GM21529 (cell line): ENCODE data around the gene MRPL32.

ENCODE experiments used
- ATAC-seq: cut with Tn5 transposase; IDR thresholded peaks from one replicate; pipeline ENCODE4 v1.9.1; 2021; ENCODE audit not compliant: unreplicated experiment

The MRPL32 gene

GRCh38 chr7:42925630-42926029 is 6.5 kb upstream of the MRPL32 start:
- ATAC-seq: no peak

DNA sequence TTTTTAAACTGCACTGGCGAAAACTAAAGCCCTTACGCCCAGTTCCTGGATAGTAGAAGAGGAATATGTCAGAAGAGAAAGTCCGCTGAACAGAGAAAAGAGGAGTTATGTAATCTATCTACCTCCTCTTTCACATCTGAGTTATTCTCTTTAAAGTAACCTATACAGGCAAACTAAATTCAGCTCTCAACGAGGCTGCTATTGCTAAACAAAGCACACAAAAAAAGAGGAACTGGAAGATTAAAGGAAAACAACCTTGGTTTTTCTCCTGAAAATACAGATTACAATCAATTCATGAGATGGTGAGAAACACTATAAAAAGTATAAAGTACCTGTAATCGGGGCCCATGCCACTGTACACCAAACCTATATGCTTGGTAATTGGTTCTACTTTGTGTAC is 6.0 kb upstream of the MRPL32 start:
- ATAC-seq: no peak

DNA sequence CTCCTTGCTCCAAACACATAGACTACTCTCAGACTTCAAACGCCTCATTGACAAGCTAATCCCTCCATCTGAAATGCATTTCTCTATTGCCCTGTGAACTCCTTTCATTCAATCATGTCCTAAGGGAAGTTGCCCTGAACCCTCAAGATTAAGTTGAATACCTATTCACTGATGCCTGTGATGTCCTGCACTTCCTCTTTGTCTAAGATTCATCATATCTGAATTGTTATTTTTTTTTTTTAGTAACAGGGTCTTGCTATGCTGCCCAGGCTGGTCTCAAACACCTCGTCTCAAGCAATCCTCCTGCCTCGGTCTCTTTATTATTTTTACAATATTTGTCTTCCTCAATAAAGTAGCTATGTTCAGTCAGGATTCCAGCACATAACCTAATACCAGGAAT is 3.4 kb upstream of the MRPL32 start:
- no peak for ATAC-seq

GRCh38 chr7:42929449-42929848 is 2.7 kb upstream of the MRPL32 start:
- no peak for ATAC-seq

DNA sequence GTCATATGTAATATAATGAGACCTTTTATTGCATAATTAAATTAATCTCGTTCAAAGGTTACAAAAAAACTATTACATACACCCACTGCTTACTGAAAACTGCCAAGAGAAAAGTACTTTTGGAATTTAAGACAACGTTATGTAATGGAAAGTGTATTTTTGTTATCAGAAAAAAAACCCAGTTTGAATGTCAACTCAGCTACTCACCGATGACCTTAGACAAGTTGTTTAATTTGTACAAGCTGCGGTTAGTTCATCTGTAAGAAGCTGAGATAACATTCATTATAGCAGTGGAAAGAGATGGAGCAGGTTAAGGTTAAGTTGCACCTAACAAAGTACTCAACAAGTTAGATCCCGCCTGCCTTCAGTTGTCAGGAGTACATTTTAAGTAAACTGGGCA is 1.3 kb upstream of the MRPL32 start:
- no peak for ATAC-seq

GRCh38 chr7:42931447-42931833 is 736 bp upstream of the MRPL32 start:
- no peak for ATAC-seq

DNA sequence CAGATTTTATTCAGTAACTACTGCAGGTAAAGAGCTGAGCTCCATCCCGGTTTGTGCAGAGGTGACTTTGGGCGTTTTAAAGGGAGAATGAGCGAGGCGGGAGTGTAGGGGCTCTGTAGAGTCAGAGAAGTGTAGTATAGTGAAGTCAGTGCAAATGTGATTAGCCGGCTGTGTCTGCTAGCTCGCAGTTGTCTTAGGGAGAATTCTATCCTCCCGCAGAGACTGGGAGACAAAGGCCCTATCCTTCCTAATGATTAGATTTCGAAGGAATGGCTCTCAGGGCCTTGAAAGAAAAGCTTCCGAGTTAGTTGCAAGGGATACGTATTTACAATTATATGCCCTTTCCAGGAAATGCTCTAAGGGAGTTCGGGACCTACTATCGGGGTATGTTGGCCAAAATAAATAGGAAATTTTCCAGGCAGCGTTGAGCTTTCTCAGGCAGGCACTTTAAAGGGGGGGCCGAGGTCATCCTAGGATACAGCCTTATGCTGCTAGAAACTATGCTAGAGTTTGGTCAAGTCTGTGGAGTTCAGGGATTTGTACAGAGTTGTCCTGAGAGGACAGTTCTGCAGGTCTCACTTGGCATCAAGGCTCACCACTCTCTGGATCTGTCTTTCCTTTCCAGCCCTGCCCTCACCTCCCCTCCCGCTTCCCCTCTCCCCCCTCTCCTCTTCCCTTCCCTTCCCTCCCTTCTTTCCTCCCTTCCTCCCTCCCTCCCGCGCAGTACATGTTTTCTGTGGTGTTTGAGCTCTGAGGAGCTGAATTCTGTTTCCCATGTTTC is 825 bp downstream of the MRPL32 start:
- ATAC-seq: peak; percentile 16

- ATAC-seq: no peak
Measured at GRCh38 chr7:42934291-42934690, 2.1 kb downstream of the MRPL32 start.

- no peak for ATAC-seq
Measured at GRCh38 chr7:42935861-42936260, 3.7 kb downstream of the MRPL32 start.

DNA sequence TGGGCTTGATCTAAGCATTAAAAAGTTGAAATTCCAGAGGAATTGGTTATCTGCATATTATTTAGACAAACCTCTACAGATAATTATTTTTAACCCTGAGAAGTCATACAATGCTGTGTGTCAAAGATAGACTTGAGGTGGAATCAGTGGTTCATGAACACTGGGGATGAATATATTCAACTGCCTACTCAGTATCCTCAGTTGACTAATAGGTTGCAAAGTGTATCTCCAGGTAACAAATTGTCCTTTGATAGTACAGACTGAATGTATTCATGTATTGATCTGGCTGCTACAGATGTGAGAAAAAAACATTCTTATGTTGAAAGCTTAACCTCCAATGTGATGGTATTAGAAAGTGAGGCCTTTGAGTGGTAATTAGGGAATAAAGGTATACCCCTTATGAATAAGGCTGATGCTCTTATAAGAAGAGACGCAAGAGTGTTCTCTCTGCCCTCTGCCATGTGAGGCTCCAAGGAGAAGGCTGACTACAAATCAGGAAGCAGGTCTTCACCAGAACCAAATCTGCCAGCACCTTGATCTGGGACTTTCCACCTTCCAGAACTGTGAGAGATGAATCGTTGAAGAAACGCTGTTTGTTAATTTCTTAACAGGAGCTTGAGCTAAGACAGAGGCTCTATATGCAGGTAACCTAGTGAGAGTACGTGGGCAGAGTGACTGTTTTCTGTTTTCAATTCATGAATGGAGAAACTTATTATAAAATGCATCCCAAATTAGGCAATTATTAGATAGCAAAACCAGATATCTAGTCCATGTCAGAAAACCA is 7.5 kb downstream of the MRPL32 start:
- peak; percentile 35 for ATAC-seq

DNA sequence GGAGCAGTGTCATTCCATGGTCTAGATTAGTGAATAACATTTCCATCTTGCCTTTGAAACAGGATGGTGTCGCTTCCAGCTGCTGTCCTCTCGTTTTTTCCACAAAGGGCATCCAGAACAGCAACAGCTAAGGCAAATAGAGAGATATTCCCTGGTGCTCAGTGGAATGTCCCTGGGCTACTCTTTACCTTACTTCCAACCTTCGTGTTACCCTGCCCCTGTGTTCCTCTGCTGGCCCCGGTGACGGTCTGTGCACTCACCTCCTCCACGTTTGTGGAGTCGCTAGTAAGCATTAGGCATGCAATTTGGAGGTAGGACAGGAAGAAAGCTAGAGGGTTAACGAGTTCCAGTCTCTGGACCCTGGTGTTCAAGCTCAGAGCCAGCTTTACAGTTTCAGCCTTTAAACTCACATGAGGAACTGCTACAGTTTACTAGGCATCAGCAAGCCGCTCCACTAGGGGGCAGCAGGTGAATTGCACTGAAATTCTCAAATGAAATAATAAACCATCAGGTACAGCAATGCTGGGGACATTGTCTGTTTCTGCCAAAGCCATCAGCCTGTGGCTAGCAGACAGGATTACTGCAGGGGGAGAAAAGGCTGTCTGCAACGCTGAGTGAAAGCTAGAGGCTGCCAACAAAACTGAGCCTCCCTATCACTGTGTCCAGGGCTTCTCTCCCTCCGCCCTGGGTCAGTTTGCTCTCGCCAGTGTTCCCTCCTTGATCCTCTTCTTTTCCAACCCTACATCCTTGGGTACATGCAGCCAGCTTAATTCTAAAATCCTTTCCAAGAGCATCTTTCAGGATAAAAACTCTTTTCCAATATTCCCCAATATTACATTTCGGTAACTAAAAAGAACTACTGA is 9.0 kb downstream of the MRPL32 start:
- peak; percentile 39 for ATAC-seq

DNA sequence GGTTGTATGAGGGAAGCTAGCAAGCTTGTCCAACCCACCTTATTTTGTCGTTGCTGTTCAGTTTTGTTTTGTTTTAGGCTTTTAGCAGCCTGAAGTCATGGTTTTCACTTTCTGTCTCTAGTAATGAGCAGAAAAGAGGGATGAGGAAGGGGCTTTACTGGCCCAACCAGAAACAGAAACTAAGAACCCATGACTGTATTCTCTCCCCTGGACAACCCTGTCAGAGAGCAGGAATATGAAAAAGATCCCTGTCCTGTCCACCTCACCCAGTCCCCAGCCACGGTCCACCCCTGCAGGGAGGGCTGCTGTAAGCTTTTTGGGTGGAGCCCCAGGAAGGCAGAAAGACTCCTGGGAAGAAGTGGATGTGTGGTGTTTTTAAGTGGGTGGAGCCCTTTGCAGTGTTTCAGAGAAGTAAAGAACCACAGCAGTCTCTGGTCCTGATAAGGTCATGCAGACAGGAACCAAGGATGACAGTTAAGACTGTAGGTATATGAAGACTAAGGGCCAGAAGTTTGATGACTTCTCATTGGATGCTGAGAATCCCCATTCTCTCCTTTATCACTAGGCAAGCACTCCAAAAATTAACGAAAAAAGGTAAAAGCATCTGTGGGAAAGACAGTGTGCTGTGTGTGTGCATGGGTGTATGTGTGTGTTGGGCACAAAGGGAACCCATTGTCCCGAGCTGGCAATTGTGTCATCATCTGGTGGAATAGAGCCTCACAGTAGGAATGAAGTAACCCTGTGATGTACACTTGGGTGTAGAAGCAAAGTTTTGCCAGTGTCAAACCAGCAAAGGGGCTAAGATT is 13.8 kb downstream of the MRPL32 start:
- ATAC-seq: peak; percentile 79

DNA sequence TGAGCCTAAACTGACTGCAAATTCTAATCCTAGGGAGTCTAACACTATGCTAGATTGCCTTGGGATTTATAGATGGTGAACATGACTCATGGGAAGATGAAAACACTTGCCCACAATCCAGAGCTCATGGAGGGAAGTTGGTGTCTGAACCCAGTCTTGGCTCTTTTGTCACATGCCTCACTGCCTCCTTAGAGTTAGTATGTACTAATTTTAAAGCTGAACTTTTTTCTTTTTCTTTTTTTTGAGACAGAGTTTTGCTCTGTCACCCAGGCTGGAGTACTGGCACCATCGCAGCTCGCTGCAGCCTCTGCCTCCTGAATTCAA is 14.4 kb downstream of the MRPL32 start:
- ATAC-seq: no peak

DNA sequence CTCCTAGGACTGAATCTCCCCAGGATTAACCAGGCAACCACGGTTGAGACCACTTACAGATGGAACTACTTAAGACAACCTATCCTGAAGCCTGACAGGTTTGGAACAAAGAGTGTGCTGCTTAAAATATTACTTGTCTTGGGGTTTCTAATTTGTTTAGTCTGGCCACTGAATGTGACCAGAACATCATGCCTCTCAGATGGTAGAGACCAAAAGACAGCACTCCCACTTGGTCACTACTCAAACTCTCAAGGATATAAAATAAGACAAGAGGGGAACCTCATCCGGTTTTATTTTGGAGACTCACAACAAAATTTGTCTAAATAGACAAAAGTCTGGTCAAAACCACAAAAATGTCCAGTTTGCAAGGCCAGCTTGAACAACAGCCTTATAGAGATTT is 15.3 kb downstream of the MRPL32 start:
- no peak for ATAC-seq

GRCh38 chr7:42950417-42950816 is 18.2 kb downstream of the MRPL32 start:
- ATAC-seq: no peak

- no peak for ATAC-seq
Measured at GRCh38 chr7:42952328-42952727, 20.2 kb downstream of the MRPL32 start.

DNA sequence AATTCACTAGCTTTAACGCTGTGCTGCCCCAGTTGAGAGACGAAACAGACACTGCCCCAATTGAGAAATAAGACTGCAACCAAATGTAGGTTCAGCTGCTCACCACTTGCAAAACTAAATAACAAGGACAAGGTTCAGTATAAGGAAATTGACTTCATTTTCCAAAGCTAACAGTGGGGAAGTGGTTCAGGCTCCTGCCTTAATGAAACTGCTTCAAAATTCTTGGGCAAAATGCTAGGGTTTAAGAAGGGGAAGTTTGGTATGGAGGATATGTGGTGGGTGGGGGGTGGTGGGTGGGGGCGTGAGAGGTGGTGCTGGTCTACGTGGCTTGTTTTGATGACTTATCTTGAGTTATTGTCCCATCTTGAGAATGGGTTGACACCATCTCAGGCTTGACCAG is 21.8 kb downstream of the MRPL32 start:
- ATAC-seq: no peak

- no peak for ATAC-seq
Measured at GRCh38 chr7:42956062-42956461, 23.9 kb downstream of the MRPL32 start.

DNA sequence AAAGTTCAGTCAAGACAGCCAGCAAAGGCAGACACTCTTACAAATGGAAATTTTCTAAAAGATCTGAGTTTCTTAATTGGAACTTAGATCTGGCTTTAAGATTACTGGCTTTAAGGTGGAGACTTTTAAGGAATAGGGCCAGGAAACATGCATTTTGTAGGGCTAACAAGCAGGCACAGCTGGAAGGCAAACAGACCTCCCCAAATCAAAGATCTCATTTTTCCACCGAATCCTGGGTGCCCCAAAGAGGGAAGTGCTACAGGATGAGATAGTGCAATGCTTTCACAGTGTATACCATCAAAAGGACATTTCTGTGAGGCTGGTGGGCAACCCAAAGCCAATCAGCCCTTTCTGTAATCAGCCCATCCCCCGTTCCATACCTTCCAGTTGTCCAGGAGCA is 27.4 kb downstream of the MRPL32 start:
- no peak for ATAC-seq

- no peak for ATAC-seq
Measured at GRCh38 chr7:42960762-42961161, 28.6 kb downstream of the MRPL32 start.

- ATAC-seq: no peak
Measured at GRCh38 chr7:42961170-42961569, 29.0 kb downstream of the MRPL32 start.
